GM13977 (cell line): ENCODE data around the gene OR2A2.

ENCODE experiments used
- DNase-seq: peaks from one replicate; pipeline ENCODE4 v3.0.0; 2012; ENCODE audit warnings: low spot score
- in situ Hi-C: fragments of 300-500 bp; cut with MboI; formaldehyde crosslinking; loops from one replicate; pipeline ENCODE4 v1.12.0; 2022; ENCODE audit warnings: low sequenced_read_pairs, low pct_unique_long_range_greater_than_20kb, mixed read lengths, inconsistent platforms; ENCODE audit not compliant: unreplicated experiment
- TF ChIP-seq, protein P1 (sequence below): IDR thresholded peaks from 2 replicates; pipeline ENCODE4 v1.5.1; 2012; ENCODE audit warnings: mild to moderate bottlenecking, control low read depth; ENCODE audit not compliant: insufficient read depth; ENCODE audit errors: extremely low read depth, missing control alignments

The OR2A2 gene

DNA sequence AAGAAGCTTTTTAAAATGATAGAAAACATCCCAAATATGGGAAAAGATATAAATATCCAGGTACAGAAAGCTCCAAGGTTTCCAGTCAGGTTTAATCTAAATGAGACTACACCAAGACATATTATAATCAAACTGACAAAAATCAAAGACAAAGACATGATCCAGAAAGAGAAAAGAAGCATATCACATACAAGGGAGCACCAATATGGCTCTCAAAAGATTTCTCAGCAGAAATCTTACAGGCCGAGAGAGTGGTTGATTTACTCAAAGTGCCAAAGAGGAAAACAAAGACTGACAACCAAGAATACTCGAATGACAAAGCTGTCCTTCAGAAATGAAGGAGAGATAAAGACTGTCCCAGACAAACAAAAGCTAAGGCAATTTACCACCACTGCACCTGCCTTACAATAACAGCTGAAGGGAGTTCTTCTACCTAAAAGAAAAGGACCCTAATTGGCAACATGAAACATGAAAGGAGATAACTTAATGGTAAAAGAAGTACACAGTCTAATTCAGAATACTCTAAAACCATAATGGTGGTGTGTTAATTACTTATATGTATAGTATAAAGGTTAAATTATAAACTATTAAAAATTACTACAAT lies 38.9 kb downstream of the OR2A2 start:
- TF ChIP-seq, protein P1, sequence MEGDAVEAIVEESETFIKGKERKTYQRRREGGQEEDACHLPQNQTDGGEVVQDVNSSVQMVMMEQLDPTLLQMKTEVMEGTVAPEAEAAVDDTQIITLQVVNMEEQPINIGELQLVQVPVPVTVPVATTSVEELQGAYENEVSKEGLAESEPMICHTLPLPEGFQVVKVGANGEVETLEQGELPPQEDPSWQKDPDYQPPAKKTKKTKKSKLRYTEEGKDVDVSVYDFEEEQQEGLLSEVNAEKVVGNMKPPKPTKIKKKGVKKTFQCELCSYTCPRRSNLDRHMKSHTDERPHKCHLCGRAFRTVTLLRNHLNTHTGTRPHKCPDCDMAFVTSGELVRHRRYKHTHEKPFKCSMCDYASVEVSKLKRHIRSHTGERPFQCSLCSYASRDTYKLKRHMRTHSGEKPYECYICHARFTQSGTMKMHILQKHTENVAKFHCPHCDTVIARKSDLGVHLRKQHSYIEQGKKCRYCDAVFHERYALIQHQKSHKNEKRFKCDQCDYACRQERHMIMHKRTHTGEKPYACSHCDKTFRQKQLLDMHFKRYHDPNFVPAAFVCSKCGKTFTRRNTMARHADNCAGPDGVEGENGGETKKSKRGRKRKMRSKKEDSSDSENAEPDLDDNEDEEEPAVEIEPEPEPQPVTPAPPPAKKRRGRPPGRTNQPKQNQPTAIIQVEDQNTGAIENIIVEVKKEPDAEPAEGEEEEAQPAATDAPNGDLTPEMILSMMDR = no peak
- in situ Hi-C loops = no loop called here
- DNase-seq = no peak

DNA sequence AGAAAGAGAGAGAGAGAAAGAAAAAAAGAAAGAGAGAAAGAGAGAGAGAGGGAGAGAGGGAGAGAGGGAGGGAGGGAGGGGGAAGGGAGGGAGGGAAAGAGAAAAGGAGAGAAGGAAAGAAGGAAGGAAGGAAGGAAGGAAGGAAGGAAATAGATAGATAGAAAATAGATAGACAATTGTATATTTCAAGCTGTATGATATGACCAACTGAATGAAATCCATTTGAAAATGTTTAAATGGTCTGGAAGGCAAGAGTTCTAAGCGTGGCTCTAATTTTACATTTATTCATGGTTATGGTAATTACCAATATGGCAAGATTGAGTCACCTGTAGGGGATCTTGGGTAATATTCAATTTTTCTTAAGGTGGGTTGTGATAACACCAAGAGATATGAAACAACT lies 49.5 kb downstream of the OR2A2 start:
- TF ChIP-seq, protein P1 = no peak
- DNase-seq = no peak
- in situ Hi-C loops = no loop called here
